RWPE1 (cell line): Measurements from ENCODE around the gene ABCA5.
A peak's percentile ranks its signal among the peaks of the same experiment; 100 is the strongest.

Experiments
- CTCF ChIA-PET: fragments of 350-600 bp; sonication (Branson Sonifier 250); formaldehyde crosslinking; extraction: SDS; loops from one replicate; lab custom pipeline; 2021; lab: Yijun Ruan, JAX
- POLR2A ChIA-PET: fragments of 400-600 bp; formaldehyde crosslinking; extraction: SDS; loops from one replicate; lab custom pipeline; 2020; ENCODE audit warnings: antibody characterized with exemption; ENCODE audit not compliant: low non-redundant PET; lab: Yijun Ruan, JAX
- DNase-seq: peaks from one replicate; pipeline ENCODE4 v3.0.0; 2012; ENCODE audit warnings: low spot score
- H3K27ac ChIP-seq: fragments of 450-650 bp; 2 replicates; pipeline ENCODE4 v1.5.1; 2017
- CTCF ChIP-seq: fragments of 450-650 bp; conservative IDR thresholded peaks from 2 replicates; pipeline ENCODE4 v1.5.1; 2017; ENCODE audit warnings: low read depth, mild to moderate bottlenecking

The ABCA5 gene

GRCh38 chr17:69346766-69347165 lies 19.8 kb upstream of the ABCA5 start:
- no peak for TF ChIP-seq CTCF
- ChIA-PET CTCF (no interaction called here), POLR2A (no interaction called here)
- no peak for DNase-seq
- H3K27ac ChIP-seq: no peak overlapping the region

GRCh38 chr17:69344939-69345338 lies 18.0 kb upstream of the ABCA5 start:
- H3K27ac ChIP-seq: no peak overlapping the region
- TF ChIP-seq CTCF: no peak
- ChIA-PET POLR2A (no interaction called here), CTCF (interaction anchor here (0.7 kb wide), 1 partner anchor 11 kb away, joined by 7 read pairs; no protein-coding TSS in a partner anchor)
- peak; percentile 30 for DNase-seq

GRCh38 chr17:69342896-69343644 lies 16.1 kb upstream of the ABCA5 start:
- DNase-seq: no peak
- H3K27ac ChIP-seq: no peak overlapping the region
- POLR2A ChIA-PET: no interaction called here
- TF ChIP-seq CTCF: no peak
- CTCF ChIA-PET: interaction anchor here (0.6 kb wide), 1 partner anchor 1162 kb away, joined by 5 read pairs; no protein-coding TSS in a partner anchor

- no peak for DNase-seq
- ChIA-PET POLR2A (no interaction called here), CTCF (no interaction called here)
- no peak overlapping the region for H3K27ac ChIP-seq
- TF ChIP-seq CTCF: no peak
These were observed 13.0 kb upstream of the ABCA5 start for GRCh38 chr17:69339937-69340336.

DNA sequence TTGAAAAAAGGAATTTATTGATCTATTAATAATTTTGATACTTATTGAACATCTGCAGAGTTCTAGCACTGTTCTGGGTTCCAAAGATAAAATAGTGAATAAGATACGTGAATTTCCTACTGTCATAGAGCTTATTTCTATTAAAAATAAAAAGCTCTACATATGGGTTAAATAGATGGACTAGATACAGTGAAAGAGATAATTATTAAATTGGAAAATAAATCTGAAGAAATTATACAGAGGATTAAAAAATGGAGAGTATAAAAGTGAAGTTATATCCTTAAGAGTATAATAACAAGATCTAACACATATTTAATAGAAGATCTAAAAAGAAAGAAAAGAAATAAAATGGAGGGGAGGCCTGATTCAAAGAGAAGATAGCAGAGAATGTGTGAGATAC lies 10.1 kb upstream of the ABCA5 start:
- ChIA-PET CTCF (interaction anchor here (0.7 to 1.1 kb wide), 2 partner anchors 341 to 1285 kb away, joined by 3 to 4 read pairs; no protein-coding TSS in a partner anchor), POLR2A (no interaction called here)
- DNase-seq: no peak
- no peak overlapping the region for H3K27ac ChIP-seq
- no peak for TF ChIP-seq CTCF

- ChIA-PET POLR2A (no interaction called here), CTCF (interaction anchor here (0.7 to 3.9 kb wide), 2 partner anchors 188 to 341 kb away, joined by 4 to 23 read pairs; no protein-coding TSS in a partner anchor)
- no peak for TF ChIP-seq CTCF
- H3K27ac ChIP-seq: no peak overlapping the region
- no peak for DNase-seq
These were observed 9.6 kb upstream of the ABCA5 start for GRCh38 chr17:69336580-69336979.
